Measurements from ENCODE around the gene IGFN1.
"Not testable (repeated sequence)": the region's sequence is repeated elsewhere in the genome, so short reads cannot be mapped to it uniquely, and the experiment has no call there.

IGFN1 gene

DNA sequence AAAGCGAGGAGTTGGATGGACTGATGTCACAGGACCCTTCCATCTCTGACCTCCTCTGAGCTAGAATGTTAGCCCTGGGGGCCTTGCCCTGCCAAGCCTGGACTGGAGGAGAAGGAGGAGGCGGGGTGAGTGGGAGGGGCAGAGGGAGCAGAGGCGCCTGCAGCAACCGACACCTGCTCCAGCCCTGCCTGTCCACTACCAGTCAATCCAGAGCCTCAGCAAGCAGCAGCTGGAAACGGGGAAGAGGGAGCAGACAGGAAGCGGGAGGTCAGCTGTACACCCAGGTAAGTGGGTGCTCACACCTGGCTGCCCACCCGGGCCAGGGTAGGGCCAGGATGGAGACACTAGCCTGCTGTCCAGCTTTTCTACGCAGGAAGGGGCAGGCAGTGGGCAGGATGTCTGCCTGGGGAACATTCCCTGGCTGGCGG is at the start of gene IGFN1:
TSS of gene IGFN1 (plus strand) at position 201 of the 428 bp plus-strand sequence. CDS start 2,470 bp downstream, outside the sequence.
- no peak for DNase-seq

- no peak for DNase-seq
Measured at GRCh38 chr1:201140941-201141260, 49.7 kb upstream of the IGFN1 start.

GRCh38 chr1:201141418-201141817 is 49.2 kb upstream of the IGFN1 start:
- DNase-seq = no peak

- no peak for DNase-seq
Measured at GRCh38 chr1:201142011-201142848, 48.4 kb upstream of the IGFN1 start.

- DNase-seq = no peak
Measured at GRCh38 chr1:201142849-201143725, 47.5 kb upstream of the IGFN1 start.

DNA sequence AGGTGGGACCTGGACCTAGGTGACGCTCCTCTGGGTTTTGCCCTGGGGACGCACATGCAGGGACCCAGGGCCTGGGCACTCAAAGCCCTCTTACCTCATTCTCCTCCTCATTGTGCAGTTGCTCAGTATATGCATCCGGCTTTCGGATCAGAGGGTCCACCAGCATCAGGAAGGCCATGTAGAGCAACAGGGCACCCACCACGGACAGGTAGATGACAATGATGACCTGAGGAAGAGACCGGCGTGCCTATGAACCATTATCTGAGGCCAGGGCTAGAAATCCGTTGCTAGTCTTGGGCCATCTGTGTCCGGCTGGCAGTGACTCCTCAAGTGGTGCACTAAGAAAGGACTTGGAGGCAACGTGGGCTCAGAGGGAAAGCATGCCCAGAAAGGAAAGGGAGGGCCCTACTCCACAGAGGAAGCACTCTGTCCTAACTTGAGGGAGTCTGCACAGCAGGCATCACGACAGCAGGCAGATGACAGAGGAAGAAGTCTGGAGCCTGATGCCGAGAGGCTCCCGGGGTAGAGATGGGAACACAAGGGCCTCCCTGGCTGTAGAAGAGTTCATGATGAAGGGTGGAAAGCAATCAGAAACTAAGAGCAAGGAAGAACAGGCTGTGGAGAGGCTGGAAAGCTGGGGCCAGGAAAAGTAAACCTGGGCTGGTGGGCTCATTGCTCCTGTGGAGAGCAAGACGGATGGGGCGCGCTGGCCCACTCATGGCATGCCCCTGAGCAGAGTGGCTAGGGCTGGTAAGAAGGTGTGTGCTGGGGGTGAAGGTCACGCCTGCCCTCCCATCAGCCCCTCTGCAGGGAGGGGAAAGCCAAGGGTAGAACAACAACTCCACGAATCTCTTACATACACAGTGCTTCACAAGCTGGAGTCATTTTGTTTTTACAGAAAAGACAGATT is 46.6 kb upstream of the IGFN1 start:
- DNase-seq = no peak

DNA sequence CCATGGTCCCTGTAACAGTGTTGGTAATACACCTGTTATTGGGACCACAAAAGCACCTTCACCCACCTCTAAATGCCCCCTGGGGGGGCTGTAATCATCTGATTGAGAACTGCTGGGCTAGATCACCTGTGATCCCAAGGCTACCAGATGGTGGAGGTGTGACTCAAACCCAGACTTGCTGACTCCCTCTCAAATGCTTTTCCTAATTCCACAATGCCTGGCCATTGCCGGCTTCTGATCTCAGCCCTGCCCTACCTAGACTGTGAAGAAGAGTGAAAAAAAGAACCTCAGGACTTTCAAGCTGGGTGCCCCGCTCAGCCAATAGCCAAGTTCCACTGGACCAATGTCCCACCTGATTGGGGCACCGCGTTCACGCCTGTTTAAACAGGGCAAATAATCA is 45.9 kb upstream of the IGFN1 start:
- DNase-seq = no peak

DNA sequence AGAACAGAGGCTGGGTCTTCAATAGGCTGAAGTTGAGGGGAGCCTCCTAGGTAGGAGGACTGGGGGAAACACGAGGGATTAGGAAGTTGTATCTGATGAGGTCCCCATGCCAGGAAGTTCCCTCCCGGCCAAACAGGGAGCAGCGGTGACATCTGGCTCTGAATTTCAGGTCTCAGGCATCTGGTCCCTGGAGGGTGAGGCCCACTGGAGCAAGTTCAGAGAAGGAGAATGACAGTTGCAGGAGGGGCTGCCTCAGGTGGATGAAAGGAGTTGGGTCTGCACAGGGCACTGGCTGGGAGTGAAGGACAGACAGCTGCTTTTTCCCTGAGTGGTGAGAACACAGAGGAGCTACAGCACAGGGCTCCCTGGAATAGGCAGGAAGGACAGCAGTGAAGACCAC is 45.5 kb upstream of the IGFN1 start:
- DNase-seq = no peak

DNA sequence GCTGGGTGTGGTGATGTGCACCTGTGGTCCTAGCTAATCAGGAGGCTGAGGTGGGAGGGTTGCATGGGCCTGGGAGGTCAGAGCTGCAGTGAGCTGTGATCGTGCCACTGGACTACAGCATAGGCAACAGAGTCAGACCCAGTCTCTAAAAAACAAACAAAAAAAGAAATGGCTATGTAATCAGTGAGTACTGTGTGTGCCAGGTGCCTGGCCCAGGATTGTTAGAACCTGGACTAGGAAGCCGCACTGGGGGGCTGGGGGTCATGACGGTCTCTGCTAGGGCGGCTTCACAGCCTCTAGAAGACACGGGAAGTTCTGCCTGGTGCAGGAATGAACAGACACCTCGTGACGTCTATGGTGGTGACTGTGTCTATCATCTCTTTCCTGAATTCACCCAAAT is 44.8 kb upstream of the IGFN1 start:
- no peak for DNase-seq

GRCh38 chr1:201146626-201147390 is 43.8 kb upstream of the IGFN1 start:
- no peak for DNase-seq

- no peak for DNase-seq
Measured at GRCh38 chr1:201147396-201148015, 43.1 kb upstream of the IGFN1 start.

- peak; percentile 40 for DNase-seq
Measured at GRCh38 chr1:201149400-201149799, 41.2 kb upstream of the IGFN1 start.

DNA sequence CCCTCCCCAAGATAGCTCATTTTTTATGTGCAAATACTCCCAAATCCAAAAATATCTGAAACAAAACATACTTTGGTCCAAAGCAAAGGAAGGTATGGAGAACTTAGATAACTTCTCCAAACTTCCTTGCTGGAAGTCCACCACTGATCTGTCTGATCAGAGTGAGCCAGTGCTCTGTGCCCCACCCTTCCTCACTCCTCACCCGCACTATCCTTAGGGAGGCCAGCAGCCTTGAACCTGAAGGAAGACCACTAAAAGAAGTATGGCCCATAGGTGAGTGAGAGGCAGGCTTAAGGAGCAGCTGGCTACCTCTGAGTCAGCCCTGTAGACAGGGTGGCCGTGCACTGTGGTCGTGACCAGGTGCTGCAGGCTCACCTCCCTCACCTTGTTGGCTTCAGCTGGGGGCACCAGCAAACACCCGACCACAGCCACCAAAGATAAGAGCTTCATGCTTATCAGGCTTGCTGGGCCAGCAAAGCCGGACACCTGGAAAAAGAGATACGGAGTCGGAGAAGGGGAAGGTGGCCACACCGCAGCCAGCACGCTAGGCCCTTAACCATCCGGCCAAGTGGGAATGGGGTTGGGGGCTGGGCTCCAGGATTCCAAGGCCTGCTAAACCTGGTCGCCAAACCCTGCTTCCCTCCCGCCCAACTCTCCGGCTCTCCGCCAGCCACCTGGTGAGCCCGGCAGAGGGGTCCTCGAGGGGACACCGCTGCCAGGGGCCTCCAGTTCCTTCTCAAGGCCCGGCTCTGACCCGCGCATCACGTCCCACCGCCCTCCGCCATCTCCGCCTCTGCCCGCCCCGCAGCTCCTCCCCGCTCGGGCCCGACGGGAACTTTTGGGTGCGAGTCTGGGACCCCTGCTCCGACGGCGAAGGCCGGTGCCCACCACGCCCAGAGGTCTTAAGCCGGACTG is 36.9 kb upstream of the IGFN1 start:
- DNase-seq = no peak

GRCh38 chr1:201154389-201155165 is 36.0 kb upstream of the IGFN1 start, which contains the start of gene TMEM9:
Gene TMEM9 (minus strand): TSS chr1:201154474. CDS start chr1:201153923, 551 bp downstream.
- peak; percentile 97 for DNase-seq

DNA sequence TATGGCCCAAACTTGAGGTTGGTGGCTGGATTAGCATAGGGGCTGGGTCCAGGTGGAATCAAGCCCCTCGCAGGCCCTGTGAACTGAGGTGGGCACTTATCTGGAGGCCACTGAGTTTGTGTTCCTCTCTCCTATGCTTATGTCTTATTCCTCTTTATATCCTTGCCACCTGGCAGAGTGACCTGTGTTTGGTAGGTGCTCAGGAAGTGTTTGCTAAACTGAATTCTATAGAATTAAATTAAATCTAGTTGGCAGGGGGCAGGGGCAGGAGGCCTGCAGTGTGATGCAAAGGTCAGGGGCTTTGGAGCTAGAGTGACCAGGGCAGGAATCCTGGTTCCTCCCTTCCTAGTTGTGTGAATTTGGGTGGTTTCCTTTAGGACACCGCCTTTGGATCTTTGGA is 35.3 kb upstream of the IGFN1 start:
- no peak for DNase-seq

GRCh38 chr1:201156346-201156745 is 34.3 kb upstream of the IGFN1 start:
- no peak for DNase-seq

- DNase-seq = no peak
Measured at GRCh38 chr1:201156819-201157218, 33.8 kb upstream of the IGFN1 start.

DNA sequence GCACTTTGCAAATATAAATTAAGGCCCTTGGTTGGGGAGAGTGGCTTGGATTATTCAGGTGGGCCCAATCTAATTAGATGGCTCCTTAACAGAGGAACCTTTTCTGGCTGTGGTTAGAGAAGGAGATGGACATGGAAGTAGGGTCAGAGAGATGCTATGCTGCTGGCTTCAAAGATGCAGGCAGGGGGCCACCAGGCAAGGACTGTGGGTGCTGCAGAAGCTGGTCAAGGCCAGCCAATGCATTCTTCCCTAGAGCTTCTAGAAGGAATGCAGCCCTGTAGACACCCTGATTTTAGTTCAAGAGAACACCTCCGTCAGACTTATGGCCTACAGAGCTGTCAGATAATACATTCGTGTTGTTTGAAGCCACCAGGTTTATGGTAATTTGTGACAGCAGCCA is 32.7 kb upstream of the IGFN1 start:
- DNase-seq = no peak

DNA sequence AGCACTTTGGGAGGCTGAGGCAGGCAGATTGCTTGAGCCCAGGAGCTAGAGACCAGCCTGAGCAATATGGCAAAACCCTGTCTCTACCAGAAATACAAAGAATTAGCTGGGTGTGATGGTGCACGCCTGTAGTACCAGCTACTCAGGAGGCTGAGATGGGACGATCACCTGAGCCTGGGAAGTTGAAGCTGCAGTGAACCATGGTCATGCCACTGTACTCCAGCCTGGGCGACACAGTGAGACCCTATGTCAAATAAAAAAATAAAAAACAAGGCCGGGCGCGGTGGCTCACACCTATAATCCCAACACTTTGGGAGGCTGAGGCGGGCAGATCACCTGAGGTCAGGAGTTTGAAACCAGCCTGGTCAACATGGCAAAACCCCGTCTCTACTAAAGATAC is 27.6 kb upstream of the IGFN1 start:
- not testable (repeated sequence) for DNase-seq

DNA sequence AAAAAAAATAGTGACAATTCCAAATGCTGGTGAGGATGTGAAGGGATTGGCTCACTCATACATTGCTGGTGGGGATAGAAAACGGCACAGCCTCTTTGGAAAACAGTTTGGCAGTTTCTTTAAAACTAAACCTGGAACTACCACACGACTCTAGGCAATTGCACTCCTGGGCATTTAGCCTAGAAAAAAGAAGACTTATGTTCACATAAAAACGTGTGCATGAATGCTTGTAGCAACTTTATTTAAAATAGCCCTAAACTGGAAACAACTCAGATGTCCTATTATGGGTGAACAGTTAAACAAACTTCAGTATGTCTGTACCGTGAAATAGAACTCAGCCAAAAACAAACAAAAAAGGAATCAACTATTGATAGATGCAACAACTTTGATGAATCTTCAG is 26.9 kb upstream of the IGFN1 start:
- DNase-seq = no peak

All from activated CD4-positive, alpha-beta T cell treated with anti-CD3 and anti-CD28 coated beads, Interleukin-2, amount 50 U/mL, for 16 hours (primary cell).